ENCODE results near the gene SMC2. TPM values are rescaled to one million over a fixed set of nuclear protein-coding genes. Genes with fewer than 3 reads are reported as not detected.

Gene SMC2
- total and polyA plus RNA-seq, 2 donors (not counting 3 experiments of a cell fraction or from before 2014, with no cell fraction given): 5.3 to 34.1 TPM

- no peak for TF ChIP-seq MAX (IDR thresholded peaks at IDR 0.05; ENCODE audit: insufficient read depth, insufficient read length)
- TF ChIP-seq JUN (IDR thresholded peaks at IDR 0.05; ENCODE audit: borderline replicate concordance, insufficient read depth, insufficient read length, low read depth): no peak
- TF ChIP-seq EZH2 (IDR thresholded peaks at IDR 0.05; ENCODE audit: borderline replicate concordance, low read depth, low read length, severe bottlenecking): no peak
- no peak for TF ChIP-seq POLR2A (IDR thresholded peaks at IDR 0.05; ENCODE audit: low read depth, low read length)
- TF ChIP-seq CTCF (IDR thresholded peaks at IDR 0.05; ENCODE audit: extremely low read depth in 1 of 2, insufficient read depth in 1 of 2, low read depth in 1 of 2, low read length in 2 of 2): no peak
- no peak for TF ChIP-seq POLR2AphosphoS5 (IDR thresholded peaks at IDR 0.05; ENCODE audit: insufficient read depth, low read depth, low read length)
- no peak for TF ChIP-seq MYC (IDR thresholded peaks at IDR 0.05; ENCODE audit: low read depth, low read length)
- H3K4me1 ChIP-seq (ENCODE audit: control insufficient read depth, extremely low read depth, insufficient read depth, low read length): no peaks in the 10 kb centered on the region
- H3K79me2 ChIP-seq (ENCODE audit: control insufficient read depth, insufficient read depth, low read length): no peaks in the 10 kb centered on the region
- POLR2A ChIA-PET: no interaction called here
- no peak overlapping the region for H3K4me3 ChIP-seq (replicated peaks in 1 of 3; ENCODE audit: insufficient read depth in 1 of 3, low read depth in 1 of 3, low read length in 3 of 3)
- H4K20me1 ChIP-seq (replicated peaks; ENCODE audit: control insufficient read depth, extremely low read depth, insufficient read depth, low read length): no peaks in the 10 kb centered on the region
- DNase-seq (ENCODE audit: low read depth, low spot score) (no peak), FAIRE-seq (no peak)
- CTCF ChIA-PET: no interaction called here
- intact Hi-C loops (cut with micrococcal nuclease) (no loop called here), dilution Hi-C loops (cut with MboI; ENCODE audit: extremely low pct_ligation_motif_present, low sequenced_read_pairs) (no loop called here)
- no peak overlapping the region for H3K9ac ChIP-seq (replicated peaks; ENCODE audit: extremely low read depth, insufficient read depth, low read length)
- no peak overlapping the region for H2AFZ ChIP-seq (ENCODE audit: low read depth, low read length)
- no peaks in the 10 kb centered on the region for H3K9me1 ChIP-seq (replicated peaks; ENCODE audit: control insufficient read depth, extremely low read depth, insufficient read depth, low read length)
- no peak overlapping the region for H3K27ac ChIP-seq (ENCODE audit: insufficient read depth, low read depth, low read length)
- no peak overlapping the region for H3K4me2 ChIP-seq (ENCODE audit: insufficient read depth, low read length)
- BruUV-seq (replicated peaks): no TSS peak
- H3K9me3 ChIP-seq (replicated peaks; ENCODE audit: control insufficient read depth, insufficient read depth, low read length): no peaks in the 10 kb centered on the region
- peaks cover 0 to 2% of the 10 kb centered on the region in 2 experiments for H3K36me3 ChIP-seq (ENCODE audit: control insufficient read depth in 2 of 2, extremely low read depth in 1 of 2, insufficient read depth in 2 of 2, low read length in 2 of 2)
- H3K27me3 ChIP-seq (ENCODE audit: control insufficient read depth in 2 of 2, insufficient read depth in 2 of 2, low read length in 2 of 2): no peaks in the 10 kb centered on the region
Measured at GRCh38 chr9:104143550-104143910, 49.4 kb downstream of the SMC2 start.

All from endothelial cell of umbilical vein (primary cell).